BE2C (cell line): ENCODE data around the gene INTS11.
A peak's percentile ranks its signal among the peaks of the same experiment; 100 is the strongest.

Experiments used
- DNase-seq: peaks from one replicate; pipeline ENCODE4 v3.0.0-alpha.2; 2020
- H3K27me3 ChIP-seq: fragments of 250-450 bp; sonication (Bioruptor Pico); 2 replicates; pipeline ENCODE4 v1.5.1; 2020; ENCODE audit warnings: mild to moderate bottlenecking
- H3K36me3 ChIP-seq: fragments of 250-450 bp; sonication (Bioruptor Pico); 2 replicates; pipeline ENCODE4 v1.5.1; 2020; ENCODE audit warnings: mild to moderate bottlenecking
- H3K4me1 ChIP-seq: fragments of 250-450 bp; sonication (Bioruptor Pico); 2 replicates; pipeline ENCODE4 v1.5.1; 2020
- H3K4me3 ChIP-seq: 2 replicates; pipeline ENCODE4 v1.5.1; 2011; ENCODE audit warnings: low read depth, low read length
- H3K9me3 ChIP-seq: fragments of 250-450 bp; sonication (Bioruptor Pico); 2 replicates; pipeline ENCODE4 v1.5.1; 2020
- CTCF ChIP-seq: IDR thresholded peaks from 2 replicates; pipeline ENCODE4 v1.5.1; 2012; ENCODE audit warnings: mild to moderate bottlenecking, low read depth, low read length

The INTS11 gene

GRCh38 chr1:1341549-1342021, 17.1 kb upstream of the INTS11 start:
- Histone ChIP-seq H3K4me3 (no peak overlapping the region), H3K4me1 (no peaks in the 10 kb centered on the region), H3K36me3 (peaks cover 40% of the 10 kb centered on the region), H3K27me3 (no peaks in the 10 kb centered on the region), H3K9me3 (no peaks in the 10 kb centered on the region)
- TF ChIP-seq CTCF, result no peak
- no peak for DNase-seq

GRCh38 chr1:1340791-1341548, 16.5 kb upstream of the INTS11 start:
- Histone ChIP-seq H3K4me1 (no peaks in the 10 kb centered on the region), H3K36me3 (peaks cover 44% of the 10 kb centered on the region), H3K27me3 (no peaks in the 10 kb centered on the region), H3K9me3 (no peaks in the 10 kb centered on the region), H3K4me3 (no peak overlapping the region)
- TF ChIP-seq CTCF, result no peak
- DNase-seq, result no peak

GRCh38 chr1:1340185-1340584, 15.7 kb upstream of the INTS11 start:
- Histone ChIP-seq H3K4me3 (no peak overlapping the region), H3K4me1 (no peaks in the 10 kb centered on the region), H3K9me3 (no peaks in the 10 kb centered on the region), H3K27me3 (no peaks in the 10 kb centered on the region), H3K36me3 (peaks cover 46% of the 10 kb centered on the region)
- no peak for TF ChIP-seq CTCF
- DNase-seq, result no peak

DNA sequence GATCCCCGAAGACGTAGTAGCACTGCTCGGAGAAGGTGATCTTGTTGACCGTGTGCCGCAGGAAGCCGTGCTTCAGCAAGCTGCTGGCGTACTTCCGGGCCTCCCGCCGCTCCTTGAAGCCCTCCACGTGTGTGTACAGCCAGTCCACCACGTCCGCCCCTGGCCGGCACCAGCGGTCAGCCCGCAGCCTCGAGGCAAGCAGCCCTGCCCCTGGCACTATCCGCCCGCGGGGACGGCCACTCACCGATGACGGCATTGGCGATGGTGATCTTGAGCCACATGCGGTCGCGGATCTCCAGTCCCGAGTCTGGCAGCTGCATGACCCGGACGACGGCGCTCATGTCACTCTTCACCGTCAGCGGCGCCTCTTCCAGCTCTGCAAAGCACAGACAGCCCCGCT, 13.8 kb upstream of the INTS11 start:
- no peak for DNase-seq
- Histone ChIP-seq H3K4me1 (no peaks in the 10 kb centered on the region), H3K4me3 (no peak overlapping the region), H3K36me3 (peaks cover 49% of the 10 kb centered on the region), H3K9me3 (no peaks in the 10 kb centered on the region), H3K27me3 (no peaks in the 10 kb centered on the region)
- no peak for TF ChIP-seq CTCF

- Histone ChIP-seq H3K4me3 (no peak overlapping the region), H3K36me3 (peaks cover 49% of the 10 kb centered on the region), H3K27me3 (no peaks in the 10 kb centered on the region), H3K4me1 (no peaks in the 10 kb centered on the region), H3K9me3 (no peaks in the 10 kb centered on the region)
- DNase-seq, result peak; percentile 55
- TF ChIP-seq CTCF, result no peak
Measured at GRCh38 chr1:1337793-1338147, 13.3 kb upstream of the INTS11 start.

DNA sequence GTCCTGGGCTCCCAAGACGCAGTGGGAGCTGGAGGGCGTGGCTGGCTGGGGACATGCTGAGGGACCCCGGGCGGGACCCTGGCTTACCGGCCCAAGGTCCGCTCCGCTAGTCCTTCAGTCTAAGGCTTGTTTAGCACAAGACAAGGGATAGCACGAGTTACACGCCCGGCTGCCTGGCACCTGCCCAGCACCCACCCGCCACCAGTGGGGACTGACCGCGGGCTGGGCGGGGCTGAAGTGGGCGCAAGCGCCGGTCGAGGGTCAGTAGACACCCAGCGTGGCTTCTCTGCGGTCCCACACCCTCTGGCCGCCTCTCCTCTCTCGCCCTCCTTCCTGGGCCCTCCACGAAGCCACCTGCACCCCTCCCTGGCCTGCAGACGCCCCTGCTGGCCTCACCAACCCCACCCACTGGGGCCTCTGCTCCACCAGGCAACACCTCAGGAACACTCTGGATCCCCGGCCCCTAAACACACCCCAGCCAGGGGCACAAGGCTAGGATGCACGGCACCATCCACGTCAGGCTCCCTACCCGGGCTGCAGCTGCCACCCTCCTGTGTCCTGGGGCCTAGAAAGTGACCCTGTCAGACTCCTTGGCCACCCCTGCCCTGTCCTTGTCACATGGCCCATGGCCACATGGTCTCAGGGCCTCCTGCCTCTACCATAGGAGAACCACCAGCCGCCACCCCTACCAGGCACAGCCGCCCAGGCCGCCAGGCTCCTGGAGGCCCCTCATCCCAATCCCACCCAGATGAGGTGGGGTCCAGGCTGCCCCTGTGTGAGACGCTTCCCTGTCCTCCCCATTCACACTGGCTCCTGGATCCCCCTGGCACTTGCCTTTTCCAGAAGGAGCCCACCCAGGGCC, 12.7 kb upstream of the INTS11 start:
- Histone ChIP-seq H3K27me3 (peaks cover 5% of the 10 kb centered on the region; the same call in 1 of the 2 replicates), H3K4me1 (no peaks in the 10 kb centered on the region), H3K36me3 (peaks cover 49% of the 10 kb centered on the region), H3K9me3 (no peaks in the 10 kb centered on the region), H3K4me3 (no peak overlapping the region)
- no peak for TF ChIP-seq CTCF
- DNase-seq, result no peak
